ENCODE measurements around the gene TCERG1L. TPM values are rescaled to one million over a fixed set of nuclear protein-coding genes. Genes with fewer than 3 reads are reported as not detected.

Gene TCERG1L
- total RNA-seq, 2 donors from 2014 or later: 1.6 to 4.5 TPM

- no peak for DNase-seq
- no peak overlapping the region for H3K27ac Mint-ChIP-seq
- H3K4me3 ChIP-seq (ENCODE audit: low read length): no peak overlapping the region
- H3K9ac ChIP-seq (ENCODE audit: extremely low read depth, low read length, poor library complexity, severe bottlenecking): no peak overlapping the region
- no peak overlapping the region for H3K27ac ChIP-seq (ENCODE audit: low read depth, low read length)
- no peaks in the 10 kb centered on the region for H3K36me3 ChIP-seq (ENCODE audit: control insufficient read depth, insufficient read depth, low read length)
- no peak for TF ChIP-seq CTCF (conservative IDR thresholded peaks at IDR 0.05)
- no peaks in the 10 kb centered on the region for H3K27me3 Mint-ChIP-seq (ENCODE audit: insufficient read depth)
- H3K36me3 Mint-ChIP-seq (ENCODE audit: low read depth): peaks cover 13% of the 10 kb centered on the region
- H3K4me3 Mint-ChIP-seq: no peak overlapping the region
- H3K27me3 ChIP-seq (ENCODE audit: control insufficient read depth, insufficient read depth, low read length, poor library complexity, severe bottlenecking): no peaks in the 10 kb centered on the region
- H3K4me1 ChIP-seq (ENCODE audit: control insufficient read depth, insufficient read depth, low read length): no peaks in the 10 kb centered on the region
- whole genome bisulfite sequencing, 2 experiments (ENCODE audit: insufficient coverage in 1 of 2, insufficient read length in 1 of 2): 67 to 70% methylated on average over 3 to 4 of the region's 4 CpGs
- H3K9me3 ChIP-seq (ENCODE audit: control insufficient read depth, low read length): peaks cover 8% of the 10 kb centered on the region
- H3K9me3 Mint-ChIP-seq: peaks cover 16% of the 10 kb centered on the region
- H3K4me1 Mint-ChIP-seq: peaks cover under 1% of the 10 kb centered on the region
Measured at GRCh38 chr10:131150126-131150525, 161.4 kb downstream of the TCERG1L start.

GRCh38 chr10:131149586-131149985, 161.9 kb downstream of the TCERG1L start:
- Histone ChIP-seq H3K9me3 (ENCODE audit: control insufficient read depth, low read length) (peaks cover 8% of the 10 kb centered on the region), H3K9ac (ENCODE audit: extremely low read depth, low read length, poor library complexity, severe bottlenecking) (no peak overlapping the region), H3K27ac (ENCODE audit: low read depth, low read length) (no peak overlapping the region), H3K27me3 (ENCODE audit: control insufficient read depth, insufficient read depth, low read length, poor library complexity, severe bottlenecking) (no peaks in the 10 kb centered on the region), H3K4me1 (ENCODE audit: control insufficient read depth, insufficient read depth, low read length) (no peaks in the 10 kb centered on the region), H3K36me3 (ENCODE audit: control insufficient read depth, insufficient read depth, low read length) (no peaks in the 10 kb centered on the region), H3K4me3 (ENCODE audit: low read length) (no peak overlapping the region)
- Mint-ChIP-seq H3K4me3 (no peak overlapping the region), H3K9me3 (peaks cover 16% of the 10 kb centered on the region), H3K27ac (no peak overlapping the region), H3K36me3 (ENCODE audit: low read depth) (peaks cover 13% of the 10 kb centered on the region), H3K27me3 (ENCODE audit: insufficient read depth) (no peaks in the 10 kb centered on the region), H3K4me1 (peaks cover 2% of the 10 kb centered on the region)
- TF ChIP-seq CTCF (conservative IDR thresholded peaks at IDR 0.05): no peak
- 79 to 91% methylated on average over 8 to 10 of the region's 10 CpGs for WGBS, 2 experiments (ENCODE audit: insufficient coverage in 1 of 2, insufficient read length in 1 of 2)
- DNase-seq: no peak

GRCh38 chr10:131149111-131149510, 162.4 kb downstream of the TCERG1L start:
- Mint-ChIP-seq H3K27ac (no peak overlapping the region), H3K27me3 (ENCODE audit: insufficient read depth) (no peaks in the 10 kb centered on the region), H3K36me3 (ENCODE audit: low read depth) (peaks cover 13% of the 10 kb centered on the region), H3K9me3 (peaks cover 16% of the 10 kb centered on the region), H3K4me1 (peaks cover 2% of the 10 kb centered on the region), H3K4me3 (no peak overlapping the region)
- DNase-seq: no peak
- 75 to 80% methylated on average over 3 of the region's 3 CpGs for WGBS, 2 experiments (ENCODE audit: insufficient coverage in 1 of 2, insufficient read length in 1 of 2)
- Histone ChIP-seq H3K9me3 (ENCODE audit: control insufficient read depth, low read length) (peaks cover 8% of the 10 kb centered on the region), H3K9ac (ENCODE audit: extremely low read depth, low read length, poor library complexity, severe bottlenecking) (no peak overlapping the region), H3K4me1 (ENCODE audit: control insufficient read depth, insufficient read depth, low read length) (no peaks in the 10 kb centered on the region), H3K36me3 (ENCODE audit: control insufficient read depth, insufficient read depth, low read length) (no peaks in the 10 kb centered on the region), H3K27me3 (ENCODE audit: control insufficient read depth, insufficient read depth, low read length, poor library complexity, severe bottlenecking) (no peaks in the 10 kb centered on the region), H3K4me3 (ENCODE audit: low read length) (no peak overlapping the region), H3K27ac (ENCODE audit: low read depth, low read length) (no peak overlapping the region)
- no peak for TF ChIP-seq CTCF (conservative IDR thresholded peaks at IDR 0.05)

Data from endodermal cell (in vitro differentiated cells).